AG08396 (cell line): ENCODE data around the gene ATP6V1G2.

Experiments used
- DNase-seq: peaks from one replicate; pipeline ENCODE4 v3.0.0; 2012; ENCODE audit warnings: low spot score, mixed read lengths

ATP6V1G2 gene

GRCh38 chr6:31547727-31548543 is 1.5 kb upstream of the ATP6V1G2 start:
- no peak for DNase-seq

- DNase-seq: peak; percentile 93
These were observed 734 bp upstream of the ATP6V1G2 start, which contains the start of gene NFKBIL1 for GRCh38 chr6:31546958-31547726. Gene NFKBIL1 (plus strand): TSS chr6:31547608. CDS start chr6:31547695, 87 bp downstream.

- no peak for DNase-seq
These were observed 1.1 kb downstream of the ATP6V1G2 start for GRCh38 chr6:31545291-31545690.

- no peak for DNase-seq
These were observed 1.7 kb downstream of the ATP6V1G2 start for GRCh38 chr6:31544676-31545075.

GRCh38 chr6:31543639-31544038 is 2.8 kb downstream of the ATP6V1G2 start:
- DNase-seq: no peak

GRCh38 chr6:31541658-31542521 is 4.5 kb downstream of the ATP6V1G2 start, which contains the start of gene DDX39B:
Gene DDX39B (minus strand): TSS chr6:31542003. CDS start chr6:31540532, 1,471 bp downstream.
- peak; percentile 96 for DNase-seq

- DNase-seq: peak; percentile 48
These were observed 5.2 kb downstream of the ATP6V1G2 start for GRCh38 chr6:31541059-31541657.

GRCh38 chr6:31540640-31541039 is 5.8 kb downstream of the ATP6V1G2 start:
- DNase-seq: no peak

- DNase-seq: no peak
These were observed 7.5 kb downstream of the ATP6V1G2 start for GRCh38 chr6:31538805-31539400.

- DNase-seq: no peak
These were observed 10.7 kb downstream of the ATP6V1G2 start for GRCh38 chr6:31535538-31536324.

- no peak for DNase-seq
These were observed 11.8 kb downstream of the ATP6V1G2 start for GRCh38 chr6:31534521-31535040.

- no peak for DNase-seq
These were observed 12.4 kb downstream of the ATP6V1G2 start for GRCh38 chr6:31534011-31534410.

GRCh38 chr6:31533455-31533841 is 13.0 kb downstream of the ATP6V1G2 start:
- no peak for DNase-seq

GRCh38 chr6:31532644-31533454 is 13.6 kb downstream of the ATP6V1G2 start:
- DNase-seq: no peak

GRCh38 chr6:31531771-31532643 is 14.4 kb downstream of the ATP6V1G2 start:
- no peak for DNase-seq

- no peak for DNase-seq
These were observed 15.2 kb downstream of the ATP6V1G2 start for GRCh38 chr6:31531162-31531561.

- DNase-seq: no peak
These were observed 15.7 kb downstream of the ATP6V1G2 start for GRCh38 chr6:31530659-31531058.
